Measurements from ENCODE around the gene HERPUD1. TPM values are rescaled to one million over a fixed set of nuclear protein-coding genes. Genes with fewer than 3 reads are reported as not detected.

Gene HERPUD1
- total and polyA plus RNA-seq, 9 of the 15 experiments (the other 6 are each of a cell fraction or from before 2014, with no cell fraction given): 14.2 to 60.7 (median 37.4) TPM

DNA sequence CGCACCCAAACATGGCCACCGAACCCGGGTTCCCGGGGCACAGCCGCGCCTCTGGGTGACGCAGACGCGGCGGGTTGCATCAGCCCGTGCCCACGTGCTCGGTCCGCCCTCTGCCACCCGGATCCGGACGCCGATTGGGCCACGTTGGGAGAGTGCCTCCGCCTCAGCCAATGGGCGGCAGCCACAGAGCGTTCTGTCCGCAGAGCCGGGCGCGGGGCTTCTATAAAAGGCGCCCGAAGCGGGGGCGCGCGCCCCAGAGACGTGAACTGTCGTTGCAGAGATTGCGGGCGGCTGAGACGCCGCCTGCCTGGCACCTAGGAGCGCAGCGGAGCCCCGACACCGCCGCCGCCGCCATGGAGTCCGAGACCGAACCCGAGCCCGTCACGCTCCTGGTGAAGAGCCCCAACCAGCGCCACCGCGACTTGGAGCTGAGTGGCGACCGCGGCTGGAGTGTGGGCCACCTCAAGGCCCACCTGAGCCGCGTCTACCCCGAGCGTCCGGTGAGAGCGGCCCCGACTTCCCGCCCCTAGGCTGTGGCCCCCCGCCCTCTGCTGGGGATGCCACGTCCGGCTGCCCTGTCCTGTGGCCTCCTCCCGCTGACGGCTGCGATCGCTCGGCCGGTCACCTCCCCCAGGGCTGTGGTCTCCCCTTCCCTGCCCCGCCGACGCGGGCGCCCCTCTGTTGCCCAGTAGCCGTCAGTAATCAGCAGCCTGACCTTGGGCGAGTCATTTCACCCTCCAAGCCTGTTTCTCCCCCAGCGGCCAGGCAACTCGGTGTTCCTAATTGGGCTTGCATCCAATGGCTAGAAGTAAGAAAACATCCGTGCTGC lies at the start of gene HERPUD1 (continued):
- TF ChIP-seq NR2C2 (CRISPR knock-in tag; IDR thresholded peaks at IDR 0.05) (0 out of 2 replicates have a peak, but pooled peaks have one; percentile 36), NR2C2 (tag; IDR thresholded peaks at IDR 0.05) (peak; percentile 87), ASH1L (IDR thresholded peaks at IDR 0.05; ENCODE audit: borderline replicate concordance, low read depth, partially characterized antibody) (peak; percentile 78), ZNF384 (IDR thresholded peaks at IDR 0.05; ENCODE audit: low read depth, low read length) (no peak), JUN (IDR thresholded peaks at IDR 0.05; ENCODE audit: borderline replicate concordance, low read depth, low read length) (peak; percentile 83), JUN (CRISPR knock-in tag; IDR thresholded peaks at IDR 0.05; ENCODE audit: borderline replicate concordance) (no peak), ZNF263 (CRISPR knock-in tag; IDR thresholded peaks at IDR 0.05; ENCODE audit: borderline replicate concordance) (0 out of 2 replicates have a peak, but pooled peaks have one; percentile 47), ZSCAN32 (CRISPR knock-in tag; IDR thresholded peaks at IDR 0.05) (peak; percentile 98), SIN3B (IDR thresholded peaks at IDR 0.05; ENCODE audit: low read depth) (peak; percentile 12; the same call in 1 of the 2 replicates)
- TF ChIP-seq, protein P1, sequence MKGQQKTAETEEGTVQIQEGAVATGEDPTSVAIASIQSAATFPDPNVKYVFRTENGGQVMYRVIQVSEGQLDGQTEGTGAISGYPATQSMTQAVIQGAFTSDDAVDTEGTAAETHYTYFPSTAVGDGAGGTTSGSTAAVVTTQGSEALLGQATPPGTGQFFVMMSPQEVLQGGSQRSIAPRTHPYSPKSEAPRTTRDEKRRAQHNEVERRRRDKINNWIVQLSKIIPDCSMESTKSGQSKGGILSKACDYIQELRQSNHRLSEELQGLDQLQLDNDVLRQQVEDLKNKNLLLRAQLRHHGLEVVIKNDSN (CRISPR knock-in tag; IDR thresholded peaks at IDR 0.05): peak; percentile 94
- TF ChIP-seq, protein P2, sequence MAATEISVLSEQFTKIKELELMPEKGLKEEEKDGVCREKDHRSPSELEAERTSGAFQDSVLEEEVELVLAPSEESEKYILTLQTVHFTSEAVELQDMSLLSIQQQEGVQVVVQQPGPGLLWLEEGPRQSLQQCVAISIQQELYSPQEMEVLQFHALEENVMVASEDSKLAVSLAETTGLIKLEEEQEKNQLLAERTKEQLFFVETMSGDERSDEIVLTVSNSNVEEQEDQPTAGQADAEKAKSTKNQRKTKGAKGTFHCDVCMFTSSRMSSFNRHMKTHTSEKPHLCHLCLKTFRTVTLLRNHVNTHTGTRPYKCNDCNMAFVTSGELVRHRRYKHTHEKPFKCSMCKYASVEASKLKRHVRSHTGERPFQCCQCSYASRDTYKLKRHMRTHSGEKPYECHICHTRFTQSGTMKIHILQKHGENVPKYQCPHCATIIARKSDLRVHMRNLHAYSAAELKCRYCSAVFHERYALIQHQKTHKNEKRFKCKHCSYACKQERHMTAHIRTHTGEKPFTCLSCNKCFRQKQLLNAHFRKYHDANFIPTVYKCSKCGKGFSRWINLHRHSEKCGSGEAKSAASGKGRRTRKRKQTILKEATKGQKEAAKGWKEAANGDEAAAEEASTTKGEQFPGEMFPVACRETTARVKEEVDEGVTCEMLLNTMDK (IDR thresholded peaks at IDR 0.05; ENCODE audit: borderline replicate concordance, insufficient read depth, low read depth, low read length, poor library complexity, severe bottlenecking): no peak
- TF ChIP-seq, protein P3, sequence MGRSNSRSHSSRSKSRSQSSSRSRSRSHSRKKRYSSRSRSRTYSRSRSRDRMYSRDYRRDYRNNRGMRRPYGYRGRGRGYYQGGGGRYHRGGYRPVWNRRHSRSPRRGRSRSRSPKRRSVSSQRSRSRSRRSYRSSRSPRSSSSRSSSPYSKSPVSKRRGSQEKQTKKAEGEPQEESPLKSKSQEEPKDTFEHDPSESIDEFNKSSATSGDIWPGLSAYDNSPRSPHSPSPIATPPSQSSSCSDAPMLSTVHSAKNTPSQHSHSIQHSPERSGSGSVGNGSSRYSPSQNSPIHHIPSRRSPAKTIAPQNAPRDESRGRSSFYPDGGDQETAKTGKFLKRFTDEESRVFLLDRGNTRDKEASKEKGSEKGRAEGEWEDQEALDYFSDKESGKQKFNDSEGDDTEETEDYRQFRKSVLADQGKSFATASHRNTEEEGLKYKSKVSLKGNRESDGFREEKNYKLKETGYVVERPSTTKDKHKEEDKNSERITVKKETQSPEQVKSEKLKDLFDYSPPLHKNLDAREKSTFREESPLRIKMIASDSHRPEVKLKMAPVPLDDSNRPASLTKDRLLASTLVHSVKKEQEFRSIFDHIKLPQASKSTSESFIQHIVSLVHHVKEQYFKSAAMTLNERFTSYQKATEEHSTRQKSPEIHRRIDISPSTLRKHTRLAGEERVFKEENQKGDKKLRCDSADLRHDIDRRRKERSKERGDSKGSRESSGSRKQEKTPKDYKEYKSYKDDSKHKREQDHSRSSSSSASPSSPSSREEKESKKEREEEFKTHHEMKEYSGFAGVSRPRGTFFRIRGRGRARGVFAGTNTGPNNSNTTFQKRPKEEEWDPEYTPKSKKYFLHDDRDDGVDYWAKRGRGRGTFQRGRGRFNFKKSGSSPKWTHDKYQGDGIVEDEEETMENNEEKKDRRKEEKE (IDR thresholded peaks at IDR 0.05; ENCODE audit: borderline replicate concordance in 1 of 2, control insufficient read depth in 1 of 2, low read depth in 2 of 2, low read length in 1 of 2): 0 out of 4 replicates have a peak, but pooled peaks of 1 of the 2 experiments have one; percentile 11
- TF ChIP-seq, protein P4, sequence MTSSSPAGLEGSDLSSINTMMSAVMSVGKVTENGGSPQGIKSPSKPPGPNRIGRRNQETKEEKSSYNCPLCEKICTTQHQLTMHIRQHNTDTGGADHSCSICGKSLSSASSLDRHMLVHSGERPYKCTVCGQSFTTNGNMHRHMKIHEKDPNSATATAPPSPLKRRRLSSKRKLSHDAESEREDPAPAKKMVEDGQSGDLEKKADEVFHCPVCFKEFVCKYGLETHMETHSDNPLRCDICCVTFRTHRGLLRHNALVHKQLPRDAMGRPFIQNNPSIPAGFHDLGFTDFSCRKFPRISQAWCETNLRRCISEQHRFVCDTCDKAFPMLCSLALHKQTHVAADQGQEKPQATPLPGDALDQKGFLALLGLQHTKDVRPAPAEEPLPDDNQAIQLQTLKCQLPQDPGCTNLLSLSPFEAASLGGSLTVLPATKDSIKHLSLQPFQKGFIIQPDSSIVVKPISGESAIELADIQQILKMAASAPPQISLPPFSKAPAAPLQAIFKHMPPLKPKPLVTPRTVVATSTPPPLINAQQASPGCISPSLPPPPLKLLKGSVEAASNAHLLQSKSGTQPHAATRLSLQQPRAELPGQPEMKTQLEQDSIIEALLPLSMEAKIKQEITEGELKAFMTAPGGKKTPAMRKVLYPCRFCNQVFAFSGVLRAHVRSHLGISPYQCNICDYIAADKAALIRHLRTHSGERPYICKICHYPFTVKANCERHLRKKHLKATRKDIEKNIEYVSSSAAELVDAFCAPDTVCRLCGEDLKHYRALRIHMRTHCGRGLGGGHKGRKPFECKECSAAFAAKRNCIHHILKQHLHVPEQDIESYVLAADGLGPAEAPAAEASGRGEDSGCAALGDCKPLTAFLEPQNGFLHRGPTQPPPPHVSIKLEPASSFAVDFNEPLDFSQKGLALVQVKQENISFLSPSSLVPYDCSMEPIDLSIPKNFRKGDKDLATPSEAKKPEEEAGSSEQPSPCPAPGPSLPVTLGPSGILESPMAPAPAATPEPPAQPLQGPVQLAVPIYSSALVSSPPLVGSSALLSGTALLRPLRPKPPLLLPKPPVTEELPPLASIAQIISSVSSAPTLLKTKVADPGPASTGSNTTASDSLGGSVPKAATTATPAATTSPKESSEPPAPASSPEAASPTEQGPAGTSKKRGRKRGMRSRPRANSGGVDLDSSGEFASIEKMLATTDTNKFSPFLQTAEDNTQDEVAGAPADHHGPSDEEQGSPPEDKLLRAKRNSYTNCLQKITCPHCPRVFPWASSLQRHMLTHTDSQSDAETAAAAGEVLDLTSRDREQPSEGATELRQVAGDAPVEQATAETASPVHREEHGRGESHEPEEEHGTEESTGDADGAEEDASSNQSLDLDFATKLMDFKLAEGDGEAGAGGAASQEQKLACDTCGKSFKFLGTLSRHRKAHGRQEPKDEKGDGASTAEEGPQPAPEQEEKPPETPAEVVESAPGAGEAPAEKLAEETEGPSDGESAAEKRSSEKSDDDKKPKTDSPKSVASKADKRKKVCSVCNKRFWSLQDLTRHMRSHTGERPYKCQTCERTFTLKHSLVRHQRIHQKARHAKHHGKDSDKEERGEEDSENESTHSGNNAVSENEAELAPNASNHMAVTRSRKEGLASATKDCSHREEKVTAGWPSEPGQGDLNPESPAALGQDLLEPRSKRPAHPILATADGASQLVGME (CRISPR knock-in tag; IDR thresholded peaks at IDR 0.05): no peak
